Measurements from ENCODE around the gene TRPC1.

Gene TRPC1

GRCh38 chr3:142818651-142819050 lies 94.8 kb downstream of the TRPC1 start:
- H3K4me3 ChIP-seq (ENCODE audit: low read length), result no peak overlapping the region
- no peak for TF ChIP-seq CTCF (IDR thresholded peaks at IDR 0.05; ENCODE audit: insufficient read depth, low read depth, low read length, missing control alignments)
- DNase-seq (ENCODE audit: low read depth), result no peak

GRCh38 chr3:142819179-142819578 lies 95.3 kb downstream of the TRPC1 start:
- H3K4me3 ChIP-seq (ENCODE audit: low read length), result no peak overlapping the region
- no peak for TF ChIP-seq CTCF (IDR thresholded peaks at IDR 0.05; ENCODE audit: insufficient read depth, low read depth, low read length, missing control alignments)
- DNase-seq (ENCODE audit: low read depth), result no peak

- H3K4me3 ChIP-seq (ENCODE audit: low read length), result no peak overlapping the region
- peak; percentile 97 for TF ChIP-seq CTCF (IDR thresholded peaks at IDR 0.05; ENCODE audit: insufficient read depth, low read depth, low read length, missing control alignments)
- peak; percentile 84 for DNase-seq (ENCODE audit: low read depth)
Observed at GRCh38 chr3:142828703-142829305, 105.0 kb downstream of the TRPC1 start.

GRCh38 chr3:142837526-142837925 lies 113.7 kb downstream of the TRPC1 start:
- no peak overlapping the region for H3K4me3 ChIP-seq (ENCODE audit: low read length)
- no peak for DNase-seq (ENCODE audit: low read depth)
- TF ChIP-seq CTCF (IDR thresholded peaks at IDR 0.05; ENCODE audit: insufficient read depth, low read depth, low read length, missing control alignments), result no peak

- DNase-seq (ENCODE audit: low read depth), result no peak
- TF ChIP-seq CTCF (IDR thresholded peaks at IDR 0.05; ENCODE audit: insufficient read depth, low read depth, low read length, missing control alignments), result no peak
Observed at GRCh38 chr3:142839831-142840230, 116.0 kb downstream of the TRPC1 start.

GRCh38 chr3:142844339-142844977 lies 120.6 kb downstream of the TRPC1 start:
- H3K4me3 ChIP-seq (ENCODE audit: low read length), result no peak overlapping the region
- peak; percentile 76 for TF ChIP-seq CTCF (IDR thresholded peaks at IDR 0.05; ENCODE audit: insufficient read depth, low read depth, low read length, missing control alignments)
- peak; percentile 81 for DNase-seq (ENCODE audit: low read depth)

More at GRCh38 chr3:142839831-142840230, 116.0 kb downstream of the TRPC1 start:
- H3K4me3 ChIP-seq (ENCODE audit: low read length), result no peak overlapping the region
